ENCODE data around the gene CACNA1H.

Gene CACNA1H

GRCh38 chr16:1260101-1260680 is 107.3 kb downstream of the CACNA1H start:
- TF ChIP-seq CTCF (conservative IDR thresholded peaks at IDR 0.05; ENCODE audit: low read depth) = no peak
- no peak for DNase-seq (ENCODE audit: low spot score)
- POLR2A ChIA-PET (ENCODE audit: low non-redundant PET) = interaction anchor here (0.6 kb wide), 1 partner anchor 35 kb away, joined by 3 read pairs; no protein-coding TSS in a partner anchor
- CTCF ChIA-PET = no interaction called here
- no peak overlapping the region for H3K27ac ChIP-seq

GRCh38 chr16:1261131-1261892 is 108.4 kb downstream of the CACNA1H start:
- CTCF ChIA-PET = interaction anchor here (0.6 kb wide), 1 partner anchor 23 kb away, joined by 3 read pairs; no protein-coding TSS in a partner anchor
- DNase-seq (ENCODE audit: low spot score) = no peak
- TF ChIP-seq CTCF (conservative IDR thresholded peaks at IDR 0.05; ENCODE audit: low read depth) = no peak
- POLR2A ChIA-PET (ENCODE audit: low non-redundant PET) = interaction anchor here (0.6 kb wide), 1 partner anchor 34 kb away, joined by 3 read pairs; no protein-coding TSS in a partner anchor
- no peak overlapping the region for H3K27ac ChIP-seq

GRCh38 chr16:1262210-1262845 is 109.4 kb downstream of the CACNA1H start:
- no peak for DNase-seq (ENCODE audit: low spot score)
- CTCF ChIA-PET = no interaction called here
- no peak for TF ChIP-seq CTCF (conservative IDR thresholded peaks at IDR 0.05; ENCODE audit: low read depth)
- H3K27ac ChIP-seq = no peak overlapping the region
- POLR2A ChIA-PET (ENCODE audit: low non-redundant PET) = no interaction called here

- no peak for TF ChIP-seq CTCF (conservative IDR thresholded peaks at IDR 0.05; ENCODE audit: low read depth)
- no peak for DNase-seq (ENCODE audit: low spot score)
- H3K27ac ChIP-seq = no peak overlapping the region
- ChIA-PET POLR2A (ENCODE audit: low non-redundant PET) (no interaction called here), CTCF (no interaction called here)
These were observed 109.9 kb downstream of the CACNA1H start for GRCh38 chr16:1262846-1263221.

GRCh38 chr16:1263591-1264344 is 110.9 kb downstream of the CACNA1H start:
- CTCF ChIA-PET = no interaction called here
- no peak for DNase-seq (ENCODE audit: low spot score)
- POLR2A ChIA-PET (ENCODE audit: low non-redundant PET) = no interaction called here
- no peak overlapping the region for H3K27ac ChIP-seq
- TF ChIP-seq CTCF (conservative IDR thresholded peaks at IDR 0.05; ENCODE audit: low read depth) = no peak
